BJ (cell line): ENCODE measurements around the gene SZRD1. TPM values are rescaled to one million over a fixed set of nuclear protein-coding genes. Genes with fewer than 3 reads are reported as not detected.

Experiments
- CTCF ChIA-PET: fragments of 350-600 bp; formaldehyde crosslinking; extraction: SDS; loops from one replicate; lab custom pipeline; 2021; ENCODE audit warnings: antibody characterized with exemption, inconsistent platforms; lab: Yijun Ruan, JAX
- POLR2A ChIA-PET: fragments of 300-600 bp; sonication (Branson Sonifier 250); formaldehyde crosslinking; extraction: SDS; loops from one replicate; lab custom pipeline; 2021; ENCODE audit warnings: antibody characterized with exemption; lab: Charles Lee
- DNase-seq: peaks from one replicate; pipeline ENCODE4 v3.0.0-alpha.2; 2011; ENCODE audit warnings: low read depth
- H3K27me3 ChIP-seq: 2 replicates; pipeline ENCODE4 v1.6.0; 2011; ENCODE audit warnings: low read length; ENCODE audit not compliant: control insufficient read depth, insufficient read depth
- H3K36me3 ChIP-seq: 2 replicates; pipeline ENCODE4 v1.5.1; 2011; ENCODE audit warnings: low read length; ENCODE audit not compliant: control insufficient read depth, insufficient read depth
- H3K4me3 ChIP-seq: 2 replicates; pipeline ENCODE4 v1.5.1; 2011; ENCODE audit warnings: low read depth, mild to moderate bottlenecking, control low read depth, low read length
- polyA plus RNA-seq: library from polyadenylated mRNA; depleted of rRNA; stranded (reverse); fragments of >200 nt; gene quantifications from 2 replicates; pipeline ENCODE4 v1.2.3, GENCODE V29; 2011
- TF ChIP-seq, protein P1 (sequence below): IDR thresholded peaks from 2 replicates; pipeline ENCODE4 v1.5.1; 2011; ENCODE audit warnings: low read depth, mild to moderate bottlenecking, control low read depth, inconsistent platforms, low read length, moderate library complexity; ENCODE audit not compliant: insufficient read depth

Gene SZRD1
- polyA plus RNA-seq, 1 experiment: 125 TPM

DNA sequence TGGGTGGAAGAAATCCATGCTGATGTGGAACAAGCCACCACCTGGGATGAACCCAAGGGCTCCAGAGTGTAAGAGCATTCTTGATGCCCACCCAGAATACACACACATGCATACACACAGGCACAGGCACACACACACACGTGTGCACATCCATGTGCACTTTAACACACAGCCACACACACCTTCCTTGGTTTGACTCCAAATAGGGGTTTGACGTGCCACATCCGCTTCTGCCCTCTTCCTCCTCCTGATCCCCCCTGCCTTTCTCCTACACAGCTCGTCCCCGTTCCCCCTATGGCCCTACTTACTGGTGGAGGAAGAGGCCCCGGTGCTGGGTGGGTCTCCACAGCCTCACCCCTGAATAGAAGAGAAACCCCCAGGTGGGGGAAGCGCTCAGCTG lies 54.2 kb downstream of the SZRD1 start:
- ChIA-PET POLR2A (no interaction called here), CTCF (interaction anchor here (5.4 kb wide), 1 partner anchor 19 kb away, joined by 26 read pairs; the partner anchor contains the start of gene NECAP2)
- DNase-seq: no peak
- TF ChIP-seq, protein P1, sequence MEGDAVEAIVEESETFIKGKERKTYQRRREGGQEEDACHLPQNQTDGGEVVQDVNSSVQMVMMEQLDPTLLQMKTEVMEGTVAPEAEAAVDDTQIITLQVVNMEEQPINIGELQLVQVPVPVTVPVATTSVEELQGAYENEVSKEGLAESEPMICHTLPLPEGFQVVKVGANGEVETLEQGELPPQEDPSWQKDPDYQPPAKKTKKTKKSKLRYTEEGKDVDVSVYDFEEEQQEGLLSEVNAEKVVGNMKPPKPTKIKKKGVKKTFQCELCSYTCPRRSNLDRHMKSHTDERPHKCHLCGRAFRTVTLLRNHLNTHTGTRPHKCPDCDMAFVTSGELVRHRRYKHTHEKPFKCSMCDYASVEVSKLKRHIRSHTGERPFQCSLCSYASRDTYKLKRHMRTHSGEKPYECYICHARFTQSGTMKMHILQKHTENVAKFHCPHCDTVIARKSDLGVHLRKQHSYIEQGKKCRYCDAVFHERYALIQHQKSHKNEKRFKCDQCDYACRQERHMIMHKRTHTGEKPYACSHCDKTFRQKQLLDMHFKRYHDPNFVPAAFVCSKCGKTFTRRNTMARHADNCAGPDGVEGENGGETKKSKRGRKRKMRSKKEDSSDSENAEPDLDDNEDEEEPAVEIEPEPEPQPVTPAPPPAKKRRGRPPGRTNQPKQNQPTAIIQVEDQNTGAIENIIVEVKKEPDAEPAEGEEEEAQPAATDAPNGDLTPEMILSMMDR: no peak
- Histone ChIP-seq H3K27me3 (no peaks in the 10 kb centered on the region; the same call in 1 of the 2 replicates), H3K36me3 (no peaks in the 10 kb centered on the region), H3K4me3 (no peak overlapping the region)

DNA sequence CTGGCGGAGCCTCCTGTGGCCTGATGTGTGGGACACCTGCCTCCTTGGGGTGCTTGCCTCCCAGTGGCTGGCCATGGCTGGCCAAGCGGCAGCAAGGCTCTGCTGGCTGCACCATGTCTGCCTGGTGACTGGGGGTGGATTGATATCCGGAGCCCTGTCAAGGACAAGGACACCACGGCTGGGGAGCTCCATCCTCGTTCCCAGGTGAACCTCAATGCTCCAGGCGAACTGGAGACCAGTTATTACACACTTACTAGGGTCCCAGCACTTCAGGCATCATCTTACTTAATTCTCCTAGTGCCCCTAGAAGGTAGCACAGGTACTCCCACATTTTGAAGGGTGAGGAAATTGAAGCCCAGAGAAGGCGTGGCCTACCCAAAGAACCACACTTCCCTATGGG lies 55.0 kb downstream of the SZRD1 start:
- H3K4me3 ChIP-seq: no peak overlapping the region
- ChIA-PET CTCF (interaction anchor here (5.4 kb wide), 1 partner anchor 18 kb away, joined by 26 read pairs; the partner anchor contains the start of gene NECAP2), POLR2A (no interaction called here)
- no peaks in the 10 kb centered on the region; the same call in 1 of the 2 replicates for H3K27me3 ChIP-seq
- no peaks in the 10 kb centered on the region for H3K36me3 ChIP-seq
- DNase-seq: no peak
- TF ChIP-seq, protein P1: no peak

DNA sequence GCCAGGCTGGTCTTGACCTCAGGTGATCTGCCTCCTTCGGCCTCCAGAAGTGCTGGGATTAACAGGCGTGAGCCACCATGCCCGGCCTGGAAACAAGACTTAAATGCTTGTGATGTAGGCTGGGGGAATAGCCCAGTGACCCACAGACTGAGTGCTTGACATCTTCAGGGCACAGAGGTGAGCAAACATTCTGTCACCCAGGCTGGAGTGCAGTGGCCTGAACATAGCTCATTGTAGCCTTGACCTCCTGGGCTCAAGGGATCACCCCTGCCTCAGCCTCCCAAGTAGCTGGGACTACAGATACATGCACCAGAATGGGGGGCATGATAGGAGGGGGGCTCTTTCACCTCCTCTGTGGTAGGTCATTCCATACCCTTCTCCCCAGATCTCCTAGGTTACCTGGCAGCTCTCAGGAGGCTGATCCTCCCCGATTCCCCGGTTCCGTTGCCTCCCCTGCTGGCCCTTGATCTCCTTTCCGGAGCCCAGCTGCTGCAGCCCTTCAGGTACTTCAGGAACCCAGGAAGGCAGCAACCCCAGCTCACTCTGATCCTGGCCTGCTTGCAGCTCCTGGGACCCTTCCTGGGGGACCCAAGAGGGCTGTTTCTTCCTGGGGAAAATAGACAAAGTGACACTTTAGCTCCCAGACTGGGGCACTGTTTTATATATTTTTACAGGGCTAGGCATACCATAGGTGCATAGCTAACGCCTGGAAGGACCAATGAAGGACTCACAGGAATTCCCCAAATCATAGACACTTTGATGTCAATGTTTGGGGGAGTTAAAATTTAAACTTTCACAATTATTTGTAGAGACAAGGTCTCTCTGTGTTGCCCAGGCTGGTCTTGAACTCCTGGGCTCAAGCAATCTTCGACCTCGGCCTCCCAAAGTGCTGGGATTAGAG lies 58.3 kb downstream of the SZRD1 start:
- Histone ChIP-seq H3K27me3 (no peaks in the 10 kb centered on the region; the same call in 1 of the 2 replicates), H3K36me3 (no peaks in the 10 kb centered on the region), H3K4me3 (no peak overlapping the region)
- TF ChIP-seq, protein P1: no peak
- ChIA-PET POLR2A (no interaction called here), CTCF (interaction anchor here (1.6 to 5.4 kb wide), 3 partner anchors 11 to 19 kb away, joined by 3 to 26 read pairs (median 4); partner anchors contain the start of gene NECAP2)
- DNase-seq: no peak

DNA sequence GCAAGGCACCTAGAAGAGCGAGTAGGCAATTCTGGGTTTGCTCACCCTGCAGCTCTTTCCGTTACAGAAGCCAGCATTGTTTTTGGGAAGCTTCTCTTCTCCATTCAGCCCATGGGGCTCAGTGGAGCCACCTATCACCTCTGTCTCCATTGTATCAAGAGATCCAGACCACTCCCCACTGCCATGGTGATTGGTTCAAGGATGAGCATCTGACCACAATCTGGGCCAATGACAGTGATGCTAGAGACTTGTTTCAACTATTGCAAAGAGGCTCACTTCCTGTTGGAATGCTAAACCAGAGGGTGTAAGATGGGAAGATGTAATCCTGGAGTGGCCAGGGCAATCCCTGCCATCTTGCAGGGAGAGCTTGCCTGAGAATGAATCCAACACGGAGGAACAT lies 63.6 kb downstream of the SZRD1 start:
- DNase-seq: no peak
- POLR2A ChIA-PET: no interaction called here
- Histone ChIP-seq H3K27me3 (peaks cover 2% of the 10 kb centered on the region), H3K4me3 (no peak overlapping the region), H3K36me3 (no peaks in the 10 kb centered on the region)
- TF ChIP-seq, protein P1: no peak
- CTCF ChIA-PET: interaction anchor here (2.6 kb wide), 1 partner anchor 9 kb away, joined by 14 read pairs; the partner anchor contains the start of gene NECAP2

DNA sequence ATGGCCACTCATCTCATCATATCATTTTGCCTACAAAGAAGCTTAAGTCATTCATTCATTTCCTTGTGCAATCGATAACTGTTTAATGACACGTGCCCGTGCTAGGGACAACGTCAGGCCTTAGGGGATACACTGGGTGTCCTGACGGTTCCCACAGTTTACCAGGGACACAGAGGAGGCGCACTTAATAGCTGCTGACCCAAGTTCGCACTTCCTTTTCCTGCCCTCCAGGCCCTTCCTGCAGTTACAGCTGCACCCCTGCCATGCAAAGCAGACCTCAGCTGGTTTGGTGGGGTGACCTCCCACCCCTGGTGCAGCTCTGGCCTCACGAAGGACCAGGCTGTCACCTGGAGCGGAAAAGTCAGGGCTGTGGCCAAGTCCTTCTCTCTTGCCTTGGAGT lies 66.0 kb downstream of the SZRD1 start:
- TF ChIP-seq, protein P1: no peak
- DNase-seq: no peak
- Histone ChIP-seq H3K4me3 (no peak overlapping the region), H3K27me3 (peaks cover 2% of the 10 kb centered on the region), H3K36me3 (no peaks in the 10 kb centered on the region)
- POLR2A ChIA-PET: no interaction called here
- CTCF ChIA-PET: no interaction called here
